ENCODE measurements around the gene CRISPLD2.

Gene CRISPLD2
- 2.7 to 7.5 reads per million in 2 donors for total RNA-seq

- peak; percentile 89 for DNase-seq
Observed at GRCh38 chr16:84819644-84820304, at the start of gene CRISPLD2. Gene CRISPLD2 (plus strand): TSS chr16:84819985. CDS start chr16:84838496, 18,511 bp downstream.

GRCh38 chr16:84773312-84773711 is 46.5 kb upstream of the CRISPLD2 start:
- no peak for DNase-seq

- DNase-seq, result no peak
Observed at GRCh38 chr16:84774810-84775209, 45.0 kb upstream of the CRISPLD2 start.

DNA sequence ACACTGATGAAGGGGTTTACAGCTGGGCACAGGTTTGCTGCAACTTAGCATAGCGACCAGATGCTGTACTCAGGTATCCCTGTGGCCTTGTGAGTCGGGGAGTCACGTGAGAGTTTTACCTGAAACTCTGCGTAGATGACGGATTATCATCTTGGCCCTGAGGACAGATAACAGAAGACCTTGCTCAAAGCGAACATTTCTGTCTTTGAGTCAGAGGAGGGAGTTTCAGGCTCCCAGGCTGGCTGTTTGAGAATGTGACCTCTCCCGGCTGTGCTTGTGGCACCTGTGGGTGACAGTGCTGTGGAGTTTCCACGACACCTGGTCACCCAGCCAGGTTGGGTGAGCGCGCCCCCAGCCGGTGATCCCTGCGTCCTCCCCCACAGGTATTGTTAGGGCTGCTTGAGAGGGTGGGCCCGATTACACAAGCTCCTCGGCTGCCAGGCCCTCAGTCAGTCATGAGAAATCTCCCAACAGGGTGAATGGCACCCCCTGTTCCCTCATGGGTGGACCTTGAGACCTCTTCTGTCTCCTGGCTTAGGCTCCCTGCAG is 44.4 kb upstream of the CRISPLD2 start:
- no peak for DNase-seq

DNA sequence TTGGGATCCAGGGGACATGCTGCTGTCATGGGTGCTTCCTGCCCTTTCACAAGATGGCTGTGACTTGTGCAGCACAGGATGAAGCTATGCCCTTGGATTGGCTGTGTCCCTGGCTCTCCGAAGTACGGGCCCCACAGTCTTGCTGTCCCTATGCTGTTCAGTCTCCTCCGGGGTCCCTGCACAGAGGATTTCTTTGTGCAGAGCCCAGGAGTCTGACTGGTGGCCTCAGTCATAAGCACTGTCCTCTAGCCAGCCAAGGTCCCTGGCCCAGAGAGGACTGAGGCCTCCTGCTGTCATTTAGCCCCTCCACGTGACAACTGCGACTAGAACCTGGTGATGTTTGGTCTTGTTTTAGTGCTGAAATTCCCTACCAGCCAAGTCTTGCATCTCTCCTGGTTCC is 42.4 kb upstream of the CRISPLD2 start:
- no peak for DNase-seq

DNA sequence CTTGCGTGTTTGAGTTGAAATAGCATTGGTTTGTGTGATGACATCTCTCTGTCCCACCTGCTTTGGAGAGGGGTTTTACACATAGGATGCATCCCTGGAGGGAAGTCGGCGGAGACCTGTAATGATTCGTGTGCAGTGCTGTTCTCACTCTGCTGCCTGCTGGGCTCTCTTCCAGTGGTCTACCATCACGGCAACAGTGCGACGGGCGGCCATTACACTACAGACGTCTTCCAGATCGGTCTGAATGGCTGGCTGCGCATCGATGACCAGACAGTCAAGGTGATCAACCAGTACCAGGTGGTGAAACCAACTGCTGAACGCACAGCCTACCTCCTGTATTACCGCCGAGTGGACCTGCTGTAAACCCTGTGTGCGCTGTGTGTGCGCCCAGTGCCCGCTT is 41.1 kb upstream of the CRISPLD2 start:
- DNase-seq, result no peak

GRCh38 chr16:84780063-84780462 is 39.7 kb upstream of the CRISPLD2 start:
- no peak for DNase-seq

DNA sequence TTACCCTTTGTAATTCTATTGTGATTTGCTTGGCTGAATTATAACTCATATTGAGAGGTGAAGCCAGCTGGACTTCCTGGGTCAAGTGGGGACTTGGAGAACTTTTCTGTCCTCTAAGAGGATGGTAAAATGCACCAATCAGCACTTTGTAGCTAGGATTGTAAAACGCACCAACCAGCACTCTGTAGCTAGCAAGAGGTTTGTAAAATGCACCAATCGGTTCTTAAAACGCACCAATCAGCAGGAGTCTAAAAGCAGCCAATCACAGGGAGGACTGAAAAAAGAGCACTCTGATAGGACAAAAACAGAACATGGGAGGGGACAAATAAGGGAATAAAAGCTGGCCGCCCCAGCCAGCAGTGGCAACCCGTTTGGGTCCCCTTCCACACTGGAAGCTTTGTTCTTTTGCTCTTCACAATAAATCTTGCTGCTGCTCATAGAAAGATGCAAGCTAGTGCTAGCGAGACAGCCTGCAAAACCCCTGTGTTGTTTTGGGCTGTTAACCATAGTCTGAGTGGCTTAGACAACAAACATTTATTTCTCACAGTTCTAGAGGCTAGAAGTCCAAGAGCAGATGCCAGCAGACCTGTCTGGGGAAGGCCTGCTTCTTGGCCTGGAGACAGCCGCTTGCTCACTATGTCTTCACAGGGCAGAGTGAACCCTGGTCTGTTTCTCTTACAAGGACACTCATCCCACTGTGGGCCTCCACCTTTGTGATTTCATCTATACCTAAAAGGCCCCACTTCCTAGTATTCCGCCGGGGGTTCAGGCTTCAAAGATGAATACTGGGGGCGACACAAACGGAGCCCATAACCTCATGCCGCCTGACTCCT is 39.0 kb upstream of the CRISPLD2 start:
- DNase-seq, result no peak

DNA sequence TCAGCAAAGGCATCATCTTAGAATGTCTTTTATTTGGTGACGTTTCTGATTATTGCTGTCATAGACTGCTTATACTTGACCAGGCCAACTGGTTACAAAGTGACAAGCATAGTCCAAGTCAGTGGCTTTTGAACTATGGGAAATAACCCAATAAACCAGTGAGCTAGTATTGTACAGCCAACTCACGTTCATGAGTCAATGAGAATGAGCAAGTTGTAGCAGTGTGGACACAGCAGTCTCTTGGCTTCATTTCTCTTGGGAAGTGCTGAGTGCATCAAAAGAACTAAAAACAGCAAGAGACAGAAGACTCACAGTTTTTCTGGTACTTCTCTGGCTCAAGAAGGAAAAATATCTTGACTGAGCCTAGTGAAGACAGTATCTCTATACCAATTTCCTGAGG is 36.9 kb upstream of the CRISPLD2 start:
- DNase-seq, result no peak

- no peak for DNase-seq
Observed at GRCh38 chr16:84785843-84786581, 33.8 kb upstream of the CRISPLD2 start.

- DNase-seq, result no peak
Observed at GRCh38 chr16:84786605-84787262, 33.1 kb upstream of the CRISPLD2 start.

DNA sequence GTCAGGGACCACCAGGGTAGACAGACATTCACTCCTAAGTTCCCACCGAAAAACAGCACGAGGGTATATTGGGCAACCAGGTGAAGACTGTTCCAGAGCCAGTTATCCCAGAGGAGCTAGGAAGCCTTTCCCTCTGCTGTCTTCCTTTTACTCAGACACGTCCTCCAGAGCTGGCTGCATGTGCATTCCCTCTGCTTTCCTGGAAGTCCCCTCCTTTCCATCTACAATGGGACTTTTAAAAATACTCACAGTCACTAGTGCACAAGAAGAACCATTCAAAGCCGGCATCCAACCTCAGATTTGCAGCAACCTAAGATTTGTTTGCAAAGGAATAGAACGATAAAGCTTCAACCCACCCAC is 32.5 kb upstream of the CRISPLD2 start:
- no peak for DNase-seq

DNA sequence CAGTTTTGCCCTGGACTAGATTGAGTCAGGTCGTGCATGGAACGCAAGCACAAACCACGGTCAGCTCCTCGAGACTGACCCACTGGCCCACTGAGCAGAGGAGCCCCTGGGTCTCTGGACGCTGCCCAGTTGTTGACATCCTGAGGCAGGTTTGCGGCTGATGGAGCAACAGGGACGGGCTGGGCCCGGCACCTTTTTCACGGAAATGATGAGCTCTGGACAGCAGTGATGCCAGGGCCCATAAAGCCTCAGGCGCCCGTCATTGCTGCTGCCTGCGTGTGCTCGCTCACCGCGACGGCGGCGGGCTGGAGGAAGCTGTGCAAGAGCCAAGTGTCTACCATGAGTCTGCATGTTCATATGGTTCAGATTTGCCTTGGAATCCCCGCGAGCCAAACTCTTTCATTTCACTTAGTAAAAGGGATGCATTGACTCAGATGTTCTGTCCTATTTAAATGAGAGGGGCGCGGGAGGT is 30.8 kb upstream of the CRISPLD2 start:
- DNase-seq, result no peak

DNA sequence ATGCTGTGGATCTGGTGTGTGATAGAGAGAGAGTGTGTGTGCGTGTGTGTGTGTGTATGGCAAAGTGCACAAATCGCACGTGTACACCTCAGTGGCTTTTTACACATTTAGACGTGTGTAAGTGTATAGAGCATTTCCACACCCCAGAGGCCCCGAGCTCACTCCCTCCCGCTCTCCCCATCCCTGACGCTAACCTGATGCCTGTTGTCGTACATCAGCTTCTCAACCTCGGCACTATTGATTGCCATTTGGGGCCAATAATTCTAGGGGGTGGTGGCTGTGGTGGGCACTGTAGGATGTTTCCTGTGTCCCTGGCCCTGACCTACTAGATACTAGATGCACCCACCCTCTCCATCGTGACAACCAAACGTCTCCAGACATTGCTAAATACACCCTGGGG is 30.4 kb upstream of the CRISPLD2 start:
- no peak for DNase-seq

- no peak for DNase-seq
Observed at GRCh38 chr16:84790301-84790700, 29.5 kb upstream of the CRISPLD2 start.

- no peak for DNase-seq
Observed at GRCh38 chr16:84791088-84791487, 28.7 kb upstream of the CRISPLD2 start.

GRCh38 chr16:84791501-84791900 is 28.3 kb upstream of the CRISPLD2 start:
- DNase-seq, result no peak

DNA sequence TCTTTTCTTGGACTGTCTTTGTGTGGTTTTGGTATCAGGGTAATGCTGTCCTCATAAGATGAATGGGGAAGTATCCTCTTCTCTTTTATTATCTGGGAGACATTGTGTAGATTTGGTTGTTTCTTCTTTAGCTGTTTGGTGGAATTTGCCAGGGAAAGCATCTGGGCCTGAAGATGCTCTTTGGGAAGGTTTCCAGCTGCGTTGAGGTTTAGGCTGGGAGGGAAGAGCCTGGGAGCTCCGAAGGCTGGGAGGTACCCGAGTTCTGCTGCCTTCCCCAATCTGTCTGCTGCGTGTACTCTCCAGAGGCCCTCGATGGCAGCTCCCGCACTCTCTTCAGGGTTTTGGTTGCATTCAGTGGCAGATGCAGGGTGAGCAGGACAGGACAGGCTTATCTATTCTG is 25.6 kb upstream of the CRISPLD2 start:
- no peak for DNase-seq

DNA sequence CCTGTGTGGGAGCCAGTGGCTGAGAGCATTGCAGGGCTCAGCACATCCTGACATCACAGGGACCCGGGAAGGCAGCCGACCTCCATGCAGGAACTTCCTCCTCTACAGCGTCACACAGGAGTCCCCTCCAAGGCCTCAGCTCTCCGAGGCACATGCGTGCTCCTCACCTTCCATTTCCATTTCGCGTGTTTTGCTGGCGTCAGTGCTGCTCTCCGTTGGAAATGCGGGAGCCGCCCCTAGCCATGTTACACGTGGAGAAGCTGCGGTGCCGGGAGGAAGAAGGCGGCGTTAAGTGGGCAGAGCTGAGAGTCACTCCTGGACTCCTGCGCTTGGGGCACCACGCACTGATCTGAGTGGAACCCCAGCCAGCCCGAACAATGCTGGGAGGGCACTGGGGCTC is 25.2 kb upstream of the CRISPLD2 start:
- no peak for DNase-seq

DNA sequence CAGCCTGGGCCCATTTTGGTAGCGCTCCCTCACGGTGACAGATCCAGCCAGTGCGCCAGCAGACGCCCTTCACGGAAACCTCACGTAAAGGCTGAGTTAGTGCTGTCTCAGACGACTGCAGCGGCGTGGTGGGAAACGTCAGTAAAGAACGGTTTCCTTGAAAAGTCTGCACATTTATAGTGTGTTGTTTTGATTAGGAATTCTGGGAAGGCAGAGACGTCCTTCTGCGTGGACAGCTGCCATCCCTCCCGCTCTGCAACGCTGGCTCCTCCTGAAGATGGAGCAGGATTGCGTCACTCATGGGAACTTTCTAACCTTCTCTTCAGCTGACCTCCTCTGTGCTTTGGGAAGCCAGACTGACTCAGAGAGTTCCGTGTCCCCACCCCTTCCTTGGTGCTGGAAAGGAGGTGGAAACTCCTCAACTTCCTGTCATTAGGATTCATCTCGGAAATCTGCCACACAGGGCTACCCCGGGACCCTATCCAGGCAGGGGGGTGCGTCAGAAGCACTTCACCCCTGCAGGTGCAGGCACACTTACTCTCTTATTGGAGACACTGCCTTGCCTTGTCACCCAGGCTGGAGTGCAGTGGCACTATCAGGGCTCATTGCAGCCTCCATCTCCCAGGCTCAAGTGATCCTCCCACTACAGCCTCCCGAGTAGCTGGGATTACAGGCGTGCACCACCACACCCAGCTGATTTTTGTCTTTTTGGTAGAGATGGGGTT is 24.3 kb upstream of the CRISPLD2 start:
- no peak for DNase-seq

GRCh38 chr16:84800158-84800978 is 19.4 kb upstream of the CRISPLD2 start:
- DNase-seq, result no peak

All from T-helper 9 cell (primary cell).